Measurements from ENCODE around the gene SETD4.
"Not testable (repeated sequence)": the region's sequence is repeated elsewhere in the genome, so short reads cannot be mapped to it uniquely, and the experiment has no call there.

SETD4 gene

DNA sequence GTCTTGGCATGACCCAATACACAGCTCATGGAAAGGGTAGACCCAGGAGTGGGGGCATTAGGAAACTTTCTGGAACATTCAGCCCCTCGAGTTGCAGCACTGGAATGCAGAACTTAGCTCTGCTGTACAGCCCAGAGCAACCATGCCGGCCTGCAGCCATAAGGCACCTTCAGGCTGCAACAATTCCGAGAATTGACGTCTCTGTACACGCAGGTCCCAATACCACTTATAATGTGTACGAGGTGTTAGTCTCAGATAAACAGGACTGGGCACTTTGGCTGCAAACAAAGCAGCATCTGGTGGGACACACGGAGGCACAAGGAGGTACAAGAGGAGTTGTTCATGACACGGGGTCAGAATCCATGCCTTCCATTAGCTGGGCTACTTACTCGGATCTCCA is 17.4 kb upstream of the SETD4 start:
- no peak for DNase-seq

DNA sequence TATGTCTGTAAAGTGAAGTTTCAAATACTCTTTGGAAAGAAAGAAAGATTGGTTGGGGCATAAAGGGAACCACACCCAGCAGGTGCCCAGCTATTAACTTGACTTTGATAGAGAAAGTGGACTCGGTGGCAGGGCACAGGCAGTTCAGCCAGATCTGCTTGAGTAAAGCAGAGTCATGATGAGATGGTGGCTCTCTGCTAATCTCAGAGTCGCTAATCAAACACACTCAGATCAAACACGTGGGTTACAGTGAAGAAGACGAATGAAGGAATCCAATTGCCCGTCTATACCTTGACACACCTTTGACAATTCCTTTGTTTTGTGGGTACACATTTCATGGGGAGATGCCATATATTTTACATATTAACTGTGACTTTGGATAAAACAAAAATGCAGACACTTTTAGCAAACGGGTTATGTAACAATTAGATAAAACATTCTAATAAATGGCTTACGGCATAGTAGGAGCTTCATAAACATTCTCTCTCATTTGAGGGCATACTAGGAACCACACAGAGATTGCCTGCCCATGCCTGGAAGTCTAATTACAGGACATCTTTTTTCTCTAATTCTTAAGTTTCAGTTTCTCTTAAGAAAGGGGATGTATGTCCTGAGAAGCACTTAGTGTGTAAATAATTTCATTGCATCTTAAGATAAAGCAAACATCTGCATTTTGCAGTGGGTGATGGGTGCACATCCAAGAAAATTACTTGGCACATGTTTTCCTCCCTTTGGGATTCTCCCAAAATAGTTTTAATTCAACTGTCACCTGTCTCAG is 16.7 kb upstream of the SETD4 start:
- no peak for DNase-seq

DNA sequence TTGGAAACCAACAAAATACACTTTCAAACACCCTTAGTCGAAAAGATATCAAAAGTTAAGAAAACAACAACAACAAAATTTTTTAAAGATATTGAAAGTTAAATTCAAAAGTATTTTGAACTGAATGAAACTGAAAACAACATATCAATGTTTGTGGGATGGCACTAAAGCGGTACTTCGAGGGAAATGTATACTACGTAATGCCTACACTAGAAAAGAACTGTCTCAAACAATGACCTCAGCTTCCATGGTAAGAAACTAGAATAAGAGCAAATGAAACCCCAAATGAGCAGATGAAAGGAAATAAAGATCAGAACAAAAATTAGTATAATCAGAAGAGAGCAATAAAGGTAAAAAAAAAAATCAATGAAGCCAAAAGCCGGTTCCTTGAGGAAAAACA is 15.6 kb upstream of the SETD4 start:
- DNase-seq: no peak

DNA sequence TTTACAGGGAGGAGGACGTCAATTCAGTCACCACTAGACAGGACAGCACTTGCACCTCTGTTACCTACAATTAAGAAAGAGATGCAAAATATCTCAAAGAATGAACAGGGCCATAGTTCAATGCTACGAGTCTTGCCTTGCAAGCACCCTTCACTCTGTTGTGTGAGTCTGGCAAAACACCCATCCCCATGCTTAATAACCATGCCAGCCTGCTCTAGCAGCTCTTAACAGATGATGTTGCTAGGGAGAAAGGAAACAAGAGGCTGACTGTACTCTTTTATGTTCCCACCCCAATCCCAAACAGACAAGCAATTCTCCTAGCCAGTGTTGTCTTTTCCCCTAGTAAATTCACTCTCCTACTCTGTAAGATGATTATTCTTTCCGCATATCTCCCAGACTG is 14.8 kb upstream of the SETD4 start:
- no peak for DNase-seq

DNA sequence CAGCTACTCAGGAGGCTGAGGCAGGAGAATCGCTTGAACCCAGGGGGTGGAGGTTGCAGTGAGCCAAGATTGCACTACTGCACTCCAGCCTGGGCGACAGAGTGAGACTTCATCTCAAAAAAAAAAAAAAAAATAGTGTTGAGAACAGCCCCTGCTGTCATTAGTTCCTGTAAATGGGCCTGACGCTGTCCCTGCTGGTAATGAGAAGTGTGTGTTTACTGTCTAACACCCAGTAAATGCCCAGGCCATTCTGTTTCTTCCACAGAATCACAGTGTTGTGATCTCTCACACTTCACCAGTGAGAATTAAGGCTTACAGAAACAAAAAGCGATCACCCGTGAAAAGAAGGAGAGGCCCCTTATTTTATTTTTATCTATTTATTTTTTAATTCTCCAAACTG is 13.6 kb upstream of the SETD4 start:
- DNase-seq: not testable (repeated sequence)

DNA sequence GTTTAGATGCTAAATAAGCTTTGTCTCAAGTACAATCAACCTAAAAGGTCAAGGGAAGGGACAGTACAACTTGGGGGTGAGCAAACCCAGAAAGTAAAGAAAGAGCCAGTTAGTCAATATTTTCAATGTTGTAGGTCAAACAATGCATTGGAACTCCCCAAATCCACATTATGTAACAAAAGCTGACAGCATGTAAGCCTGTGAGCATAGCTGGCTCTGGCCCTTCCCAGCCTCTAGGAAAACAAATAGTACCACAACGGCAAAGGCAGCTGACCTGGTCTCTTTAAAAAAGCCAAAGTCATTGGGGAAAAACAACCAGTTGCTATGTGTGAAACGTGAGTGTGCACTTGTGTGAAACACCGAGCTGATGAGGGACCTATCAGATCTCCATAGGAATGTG is 12.9 kb upstream of the SETD4 start:
- DNase-seq: no peak

DNA sequence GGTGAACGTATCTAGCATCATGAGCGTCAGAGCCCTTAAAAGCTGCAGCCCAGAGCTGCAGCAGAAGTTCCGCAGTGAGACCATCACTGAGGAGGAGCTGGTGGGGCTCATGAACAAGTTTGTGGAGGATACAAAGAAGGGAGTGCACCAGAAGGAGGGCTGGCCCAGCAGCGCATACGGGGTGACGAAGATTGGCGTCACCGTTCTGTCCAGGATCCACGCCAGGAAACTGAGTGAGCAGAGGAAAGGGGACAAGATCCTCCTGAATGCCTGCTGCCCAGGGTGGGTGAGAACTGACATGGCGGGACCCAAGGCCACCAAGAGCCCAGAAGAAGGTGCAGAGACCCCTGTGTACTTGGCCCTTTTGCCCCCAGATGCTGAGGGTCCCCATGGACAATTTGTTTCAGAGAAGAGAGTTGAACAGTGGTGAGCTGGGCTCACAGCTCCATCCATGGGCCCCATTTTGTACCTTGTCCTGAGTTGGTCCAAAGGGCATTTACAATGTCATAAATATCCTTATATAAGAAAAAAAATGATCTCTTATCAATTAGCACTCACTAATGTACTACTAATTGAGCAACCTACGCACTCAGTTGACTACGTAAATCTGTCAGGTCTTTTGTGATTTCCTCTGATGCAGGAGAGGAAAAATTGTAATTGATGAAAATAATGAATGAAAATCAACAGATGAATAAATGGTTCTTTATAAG is 12.3 kb upstream of the SETD4 start:
- no peak for DNase-seq

DNA sequence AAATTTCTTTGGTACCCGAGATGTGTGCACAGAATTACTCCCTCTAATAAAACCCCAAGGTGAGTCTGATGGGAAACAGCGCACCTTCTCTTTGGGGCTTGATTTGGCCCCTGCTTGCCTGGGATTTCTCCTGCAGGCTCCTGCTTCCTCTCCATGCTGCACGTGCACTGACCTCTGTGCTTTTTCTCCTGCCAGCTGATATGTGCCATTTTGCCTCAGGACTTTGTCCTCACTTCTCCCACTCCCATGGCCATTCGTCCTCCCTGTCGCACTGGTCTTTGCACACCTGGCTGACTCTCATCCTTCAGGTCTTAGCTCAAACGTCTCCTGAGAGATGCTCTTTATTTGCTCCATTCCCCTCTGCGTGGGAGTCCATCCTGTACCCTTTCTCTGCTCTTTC is 10.7 kb upstream of the SETD4 start:
- DNase-seq: no peak

DNA sequence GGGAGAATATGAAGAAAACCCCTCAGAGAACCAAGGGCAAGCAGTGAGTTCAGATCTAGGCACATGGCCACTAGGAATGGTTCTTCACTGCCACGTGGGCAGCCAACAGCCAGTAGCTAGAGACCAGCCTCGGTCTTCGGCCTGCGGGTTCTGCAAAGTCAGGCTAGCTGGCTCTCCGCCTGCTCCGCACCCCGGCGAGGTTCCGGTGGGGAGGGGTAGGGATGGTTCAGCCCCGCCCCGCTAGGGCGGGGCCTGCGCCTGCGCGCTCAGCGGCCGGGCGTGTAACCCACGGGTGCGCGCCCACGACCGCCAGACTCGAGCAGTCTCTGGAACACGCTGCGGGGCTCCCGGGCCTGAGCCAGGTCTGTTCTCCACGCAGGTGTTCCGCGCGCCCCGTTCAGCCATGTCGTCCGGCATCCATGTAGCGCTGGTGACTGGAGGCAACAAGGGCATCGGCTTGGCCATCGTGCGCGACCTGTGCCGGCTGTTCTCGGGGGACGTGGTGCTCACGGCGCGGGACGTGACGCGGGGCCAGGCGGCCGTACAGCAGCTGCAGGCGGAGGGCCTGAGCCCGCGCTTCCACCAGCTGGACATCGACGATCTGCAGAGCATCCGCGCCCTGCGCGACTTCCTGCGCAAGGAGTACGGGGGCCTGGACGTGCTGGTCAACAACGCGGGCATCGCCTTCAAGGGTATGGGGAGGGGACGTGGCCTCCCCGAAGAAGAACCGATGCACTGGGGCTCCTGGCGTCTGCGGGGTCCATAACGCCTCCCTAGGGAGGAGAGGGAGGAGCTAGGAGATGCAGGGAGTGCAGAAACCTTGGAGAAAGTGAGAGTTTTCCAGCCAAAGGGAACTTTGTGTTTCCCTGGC is 9.6 kb upstream of the SETD4 start, which contains the start of gene CBR1:
CBR1 (plus strand) TSS at position 312 of the 871 bp plus-strand sequence; CDS start at position 404, 92 bp downstream.
- DNase-seq: peak; percentile 92

DNA sequence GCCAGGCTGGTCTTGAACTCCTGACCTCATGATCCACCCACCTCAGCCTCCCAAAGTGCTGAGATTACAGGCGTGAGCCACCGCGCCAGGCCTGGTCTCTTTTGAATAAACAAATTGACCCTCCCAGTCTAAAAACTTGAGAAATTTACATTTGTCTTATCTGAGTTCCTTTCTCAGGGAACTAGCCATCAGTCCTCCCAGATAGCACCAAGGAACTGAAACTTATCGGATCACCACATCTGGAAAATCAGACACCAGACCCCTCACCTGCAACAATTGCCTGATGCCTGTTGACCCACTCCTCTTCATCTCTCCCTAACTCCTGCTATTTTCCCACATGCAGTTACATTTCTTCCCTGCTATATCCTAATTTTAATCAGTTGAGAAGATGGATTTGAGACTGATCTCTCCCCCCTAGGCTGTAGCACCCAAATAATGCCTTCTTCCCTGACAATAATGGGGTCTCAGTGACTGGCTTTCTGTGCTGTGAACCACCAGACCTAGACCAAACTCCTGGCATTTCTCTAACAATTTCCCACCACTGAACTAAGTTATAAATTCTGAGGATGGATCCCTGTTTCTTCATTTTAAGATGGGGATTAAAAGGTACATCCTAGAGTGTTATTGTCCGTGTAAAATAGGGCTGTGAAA is 8.5 kb upstream of the SETD4 start:
- DNase-seq: no peak

DNA sequence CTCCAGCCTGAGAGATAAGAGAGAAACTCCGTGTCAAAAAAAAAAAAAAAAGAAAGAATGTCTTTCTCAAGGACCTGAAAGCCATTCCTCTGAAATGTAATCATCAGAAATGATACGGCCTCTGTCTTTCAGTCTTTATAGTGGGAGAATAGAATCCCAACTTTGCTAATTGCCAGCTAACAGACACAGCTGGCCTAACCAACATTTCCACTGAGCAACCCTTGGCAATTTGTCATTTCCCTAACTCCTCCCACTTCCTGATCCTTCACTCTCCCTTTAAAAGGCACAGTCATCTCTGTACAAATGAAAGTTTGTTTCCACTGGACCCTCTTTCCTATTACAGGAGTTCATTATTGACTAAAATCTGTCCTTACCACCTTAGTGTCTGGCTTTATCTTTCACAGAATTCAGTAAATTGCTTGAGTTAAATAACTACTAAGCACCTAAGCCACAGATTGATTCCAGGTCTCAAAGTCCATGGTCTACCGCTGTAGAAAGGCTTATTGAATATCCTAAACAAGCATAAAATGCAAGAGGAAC is 5.2 kb upstream of the SETD4 start:
- no peak for DNase-seq

DNA sequence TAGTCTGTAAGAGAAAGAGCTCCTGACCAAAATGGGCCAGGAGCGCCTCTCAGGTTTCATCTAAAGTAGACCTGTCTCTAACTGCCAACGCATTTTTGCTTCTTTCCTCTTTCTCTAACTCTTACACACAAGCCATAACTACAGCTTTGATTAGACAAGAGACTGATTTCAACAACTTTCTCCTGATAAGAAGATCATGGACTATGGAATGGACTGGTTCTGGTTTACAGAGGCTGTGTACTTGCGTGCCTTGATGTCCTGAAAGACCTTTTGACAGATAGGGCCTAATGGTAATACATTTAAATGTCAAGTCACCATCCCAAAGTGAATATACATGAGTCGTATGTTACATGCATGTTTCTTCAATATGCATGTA is 3.7 kb upstream of the SETD4 start:
- DNase-seq: no peak

DNA sequence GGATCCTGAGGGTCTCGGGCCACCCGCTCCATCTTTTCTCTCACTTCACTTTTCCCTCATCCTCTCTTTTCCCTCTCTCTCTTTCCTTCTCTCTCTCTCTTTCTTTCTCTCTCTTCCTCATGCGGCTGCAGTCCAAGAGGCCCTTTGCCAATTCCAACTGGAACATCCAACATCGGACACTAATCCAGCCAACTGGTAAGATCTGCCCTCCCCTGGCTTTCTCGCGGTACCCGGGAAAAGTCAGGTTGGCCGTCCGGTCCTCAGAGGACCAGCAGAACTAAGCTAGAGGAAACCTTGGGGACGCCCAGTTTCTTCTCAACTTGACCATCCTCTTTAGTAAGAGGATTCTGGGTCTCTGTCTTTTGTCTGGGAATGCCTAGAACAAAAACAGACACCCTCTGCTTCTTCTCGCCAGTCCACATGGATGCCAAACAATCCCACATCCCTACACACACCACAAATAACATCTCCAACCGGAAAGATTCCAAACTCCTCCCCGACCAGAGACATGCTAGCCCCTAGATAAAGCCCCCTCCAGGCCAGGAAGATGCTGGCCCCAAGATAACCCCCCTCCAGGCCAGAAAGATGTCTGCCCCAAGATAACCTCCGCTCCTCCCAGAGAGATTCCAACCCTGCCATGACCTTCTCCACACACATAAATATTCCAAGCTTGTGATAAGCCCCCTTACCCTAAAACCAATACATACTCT is 3.2 kb upstream of the SETD4 start:
- DNase-seq: no peak

DNA sequence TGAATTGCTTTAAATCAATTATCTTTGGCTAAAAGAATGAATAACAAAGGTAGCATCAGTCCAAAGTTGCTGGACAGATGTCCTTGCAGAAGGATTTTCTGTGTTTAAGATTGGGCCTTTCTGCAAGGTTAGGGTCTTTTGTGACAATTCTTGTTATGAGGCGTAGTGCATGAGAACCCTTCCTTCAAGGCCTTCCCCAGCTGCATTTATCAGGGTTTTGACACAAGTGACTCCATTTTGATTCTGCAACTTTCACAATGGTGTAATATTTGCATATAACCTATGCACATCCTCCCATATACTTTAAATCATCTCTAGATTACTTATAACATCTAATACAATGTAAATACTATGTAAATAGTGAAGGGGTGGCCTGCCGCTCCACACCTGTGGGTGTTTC is 1.1 kb upstream of the SETD4 start:
- DNase-seq: no peak

DNA sequence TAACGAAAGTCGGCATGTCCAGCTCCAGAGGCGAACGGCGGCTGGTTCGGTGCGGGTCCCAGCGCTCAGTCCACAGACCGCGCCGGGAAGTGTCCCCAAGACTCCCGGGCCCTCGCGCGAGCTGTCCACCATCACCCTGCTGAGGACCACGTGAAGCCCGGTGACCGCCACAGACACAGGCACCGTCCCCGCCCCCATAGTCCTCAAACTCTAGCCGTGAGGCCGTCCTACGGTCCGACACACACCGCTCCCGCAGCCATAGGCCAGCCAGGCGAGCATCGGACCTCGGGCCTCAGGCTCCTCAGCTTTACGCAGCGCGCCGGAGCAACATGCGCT is 535 bp downstream of the SETD4 start:
- no peak for DNase-seq

DNA sequence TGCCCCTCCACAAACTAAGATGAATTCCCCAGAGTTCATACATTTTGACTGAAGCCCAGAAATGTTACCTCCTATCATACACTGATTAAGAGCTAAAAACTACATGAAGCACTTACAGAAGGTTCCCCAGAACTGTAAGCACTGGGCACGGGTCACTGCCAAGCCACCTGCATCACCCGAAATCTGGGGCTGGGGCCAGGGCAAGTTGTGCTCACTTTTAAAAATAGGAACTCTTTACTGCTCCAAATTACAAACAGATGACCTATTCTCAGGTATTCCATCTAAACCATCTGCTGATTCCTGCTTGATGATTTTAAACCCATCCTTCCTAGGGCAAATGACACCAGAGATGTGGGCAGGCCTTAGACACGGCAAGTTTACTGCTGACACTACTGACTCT is 4.8 kb downstream of the SETD4 start:
- DNase-seq: no peak

DNA sequence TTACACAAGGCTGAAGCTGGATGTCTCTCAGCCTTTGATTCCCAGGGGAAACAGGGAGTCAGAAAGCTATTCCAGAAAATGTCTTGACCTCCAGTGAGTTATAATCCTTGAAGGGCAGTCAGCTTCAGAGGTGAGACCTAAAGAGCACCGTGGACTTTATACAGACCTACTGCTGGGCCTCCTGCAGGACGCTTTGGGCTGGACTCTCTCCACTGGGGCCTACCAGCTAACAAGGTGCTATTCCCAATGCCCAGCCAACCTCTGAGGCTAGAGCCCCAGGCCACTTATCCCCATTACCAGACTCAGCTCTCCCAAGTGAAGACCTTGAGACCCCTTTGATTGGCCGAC is 6.6 kb downstream of the SETD4 start:
- no peak for DNase-seq

DNA sequence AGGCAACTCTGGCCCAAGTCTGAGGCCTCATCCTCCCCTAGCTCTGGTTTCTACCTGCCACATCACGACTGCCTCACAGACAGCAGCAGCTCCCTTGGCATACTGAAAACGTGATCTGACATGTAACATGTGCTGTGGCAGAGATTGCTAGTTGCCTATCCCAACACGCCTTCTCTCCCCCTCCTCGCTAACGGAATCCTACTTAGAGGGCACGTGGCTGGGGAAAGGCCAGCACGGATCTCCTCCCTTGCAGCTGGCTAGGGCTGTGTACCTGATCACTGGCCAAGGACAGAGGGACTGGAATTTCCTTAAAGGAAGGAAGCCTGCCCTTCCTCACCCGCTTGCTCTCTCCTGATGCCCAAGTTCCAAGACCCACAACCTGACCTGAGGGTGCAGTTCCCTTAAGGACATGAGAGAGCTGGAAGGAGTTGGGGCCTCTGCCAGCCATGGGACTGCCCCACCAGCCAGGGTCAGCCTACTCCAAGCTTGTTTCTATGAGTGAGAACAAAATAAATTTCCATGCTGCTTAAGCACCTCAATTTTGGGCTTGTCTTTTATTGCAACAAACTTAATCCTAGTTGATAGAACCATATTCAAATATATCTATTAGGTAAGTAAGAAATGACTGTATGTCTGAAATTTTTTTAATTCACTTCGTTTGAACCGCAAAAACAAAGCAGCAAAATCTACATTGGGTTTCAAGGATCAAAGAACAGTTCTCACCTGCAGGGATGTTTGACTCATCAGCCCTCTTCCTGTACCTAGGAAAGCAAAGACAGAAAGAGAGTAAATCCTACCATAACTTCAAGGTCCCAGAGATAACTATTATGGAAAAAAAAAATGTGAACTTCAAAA is 7.2 kb downstream of the SETD4 start:
- DNase-seq: no peak

DNA sequence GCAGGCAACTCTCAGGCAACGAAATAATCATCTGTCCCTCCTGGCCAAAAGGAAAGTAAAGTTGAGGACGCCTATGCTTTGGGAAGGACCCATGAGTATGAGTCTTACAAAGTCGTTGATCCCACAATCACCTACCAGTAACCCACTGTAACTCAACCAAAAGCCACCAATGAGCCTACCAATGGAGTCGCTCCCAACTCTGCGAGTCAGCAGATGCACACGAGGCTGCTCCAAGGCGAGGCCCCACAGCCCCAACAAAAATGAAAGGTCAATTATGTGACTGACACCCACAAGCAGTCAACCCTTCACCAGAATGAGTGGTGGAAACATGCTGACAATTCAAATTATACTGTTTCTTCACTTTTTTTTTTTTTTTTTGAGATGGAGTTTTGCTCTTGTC is 12.0 kb downstream of the SETD4 start:
- peak; percentile 52 for DNase-seq

DNA sequence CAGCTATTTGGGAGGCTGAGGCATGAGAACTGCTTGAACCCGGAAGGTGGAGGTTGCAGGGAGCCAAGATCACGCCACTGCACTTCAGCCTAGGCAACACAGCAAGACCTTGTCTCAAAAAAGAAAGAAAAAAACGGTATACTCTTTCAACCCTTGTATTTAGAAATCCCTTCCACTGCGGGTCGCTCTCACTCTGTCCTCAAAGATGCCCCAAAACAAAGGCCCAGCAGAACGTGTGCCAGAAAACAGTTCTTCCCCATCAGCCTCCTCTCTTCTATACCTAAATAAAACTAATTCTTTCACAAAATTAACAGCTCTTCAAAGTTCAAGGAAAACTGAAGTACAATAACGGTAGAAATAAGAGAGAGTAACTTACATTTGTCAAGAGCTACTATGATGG is 13.2 kb downstream of the SETD4 start:
- peak; percentile 26 for DNase-seq

DNA sequence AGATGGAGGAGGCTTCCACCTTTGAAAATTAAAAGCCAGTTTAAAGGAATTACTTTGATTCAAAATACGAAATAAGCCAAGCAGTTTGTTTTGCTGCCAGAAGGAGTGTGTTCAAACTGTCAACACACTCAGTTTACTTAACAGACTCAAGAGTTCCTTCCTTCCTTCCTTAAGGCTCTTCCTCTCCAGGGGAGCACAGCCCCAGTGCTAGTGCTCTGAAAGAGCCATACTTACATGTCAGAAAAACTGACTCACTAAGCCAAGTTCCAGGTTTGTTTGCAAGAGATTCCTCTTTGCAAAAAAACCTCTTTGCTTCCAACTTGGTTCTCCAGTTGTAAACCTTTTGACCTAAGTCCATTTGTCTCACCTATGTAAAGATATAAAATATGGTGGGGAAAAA is 14.3 kb downstream of the SETD4 start:
- DNase-seq: no peak

All from activated CD8-positive, alpha-beta memory T cell treated with anti-CD3 and anti-CD28 coated beads, Interleukin-2, amount 50 U/mL, for 48 hours (primary cell).